M059J (cell line): ENCODE data around the gene PTK6. TPM values are rescaled to one million over a fixed set of nuclear protein-coding genes. Genes with fewer than 3 reads are reported as not detected.
"Not testable (repeated sequence)": the region's sequence is repeated elsewhere in the genome, so short reads cannot be mapped to it uniquely, and the experiment has no call there.

Source experiments
- DNase-seq: peaks from one replicate; pipeline ENCODE4 v3.0.0-alpha.2; 2012; ENCODE audit warnings: low read depth
- total RNA-seq: library from RNA; depleted of rRNA; stranded (reverse); fragments of >200 nt; shearing (Covaris generic); gene quantifications from 2 replicates; pipeline ENCODE4 v1.2.3, GENCODE V29; 2014

Gene PTK6
- total RNA-seq, 1 experiment from 2014 or later: not detected

DNA sequence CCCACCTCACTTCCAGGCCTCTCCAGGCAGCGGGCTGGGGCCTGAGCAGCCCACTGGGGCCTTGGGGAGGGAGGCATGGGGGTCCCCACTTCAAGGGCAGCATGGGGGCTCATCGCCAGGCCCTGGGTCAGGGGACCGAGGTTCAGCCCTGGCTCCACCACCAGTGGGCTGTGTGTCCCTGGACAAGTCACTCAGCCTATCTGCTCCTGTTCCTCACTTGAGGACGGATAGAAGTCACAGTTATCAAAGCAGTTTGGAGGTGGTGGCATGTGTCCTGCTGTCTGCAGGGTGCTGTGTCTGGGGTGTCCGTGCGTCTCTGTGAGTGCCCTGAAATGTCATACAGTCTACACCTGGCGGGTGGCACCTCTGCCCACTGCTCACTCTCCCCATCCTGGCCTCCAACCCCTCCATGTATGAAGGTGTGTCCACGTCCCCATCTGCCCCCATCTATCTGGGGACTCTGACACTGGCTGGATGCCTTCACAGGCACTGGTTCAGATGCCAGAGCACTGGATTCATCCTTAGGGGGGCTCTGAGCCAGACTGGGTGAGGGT is 41.9 kb downstream of the PTK6 start:
- DNase-seq: no peak

DNA sequence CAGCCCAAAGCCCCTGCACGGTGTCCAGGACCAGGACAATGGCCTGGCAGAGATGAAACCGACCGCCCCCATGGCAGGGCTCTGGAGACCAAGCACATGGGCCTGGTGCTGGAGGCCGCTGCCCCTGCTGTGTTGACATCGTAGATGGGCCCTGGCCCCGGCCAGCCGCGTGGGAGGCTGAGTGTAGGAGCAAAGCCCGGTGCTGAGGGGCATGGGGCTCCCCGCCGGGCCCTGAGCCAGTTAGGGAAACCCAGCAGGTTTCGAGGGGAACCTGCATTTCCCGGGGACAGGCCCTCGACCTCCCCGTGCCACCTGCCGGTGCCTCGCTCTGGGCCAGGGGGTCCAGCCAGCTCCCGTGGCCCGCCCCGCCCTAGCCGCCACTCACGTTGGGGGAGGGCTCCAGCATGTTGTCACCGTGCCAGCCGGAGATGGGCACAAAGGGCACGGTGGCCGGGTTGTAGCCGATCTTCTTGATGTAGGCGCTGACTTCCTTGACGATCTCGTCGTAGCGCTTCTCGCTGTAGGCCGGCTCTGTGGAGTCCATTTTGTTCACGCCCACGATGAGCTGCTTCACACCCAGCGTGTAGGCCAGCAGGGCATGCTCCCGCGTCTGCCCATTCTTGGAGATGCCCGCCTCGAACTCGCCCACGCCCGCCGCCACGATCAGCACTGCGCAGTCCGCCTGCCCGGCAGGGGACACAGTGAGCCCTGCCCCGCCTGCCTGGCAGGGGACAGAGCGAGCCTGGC is 42.6 kb downstream of the PTK6 start:
- DNase-seq: no peak

DNA sequence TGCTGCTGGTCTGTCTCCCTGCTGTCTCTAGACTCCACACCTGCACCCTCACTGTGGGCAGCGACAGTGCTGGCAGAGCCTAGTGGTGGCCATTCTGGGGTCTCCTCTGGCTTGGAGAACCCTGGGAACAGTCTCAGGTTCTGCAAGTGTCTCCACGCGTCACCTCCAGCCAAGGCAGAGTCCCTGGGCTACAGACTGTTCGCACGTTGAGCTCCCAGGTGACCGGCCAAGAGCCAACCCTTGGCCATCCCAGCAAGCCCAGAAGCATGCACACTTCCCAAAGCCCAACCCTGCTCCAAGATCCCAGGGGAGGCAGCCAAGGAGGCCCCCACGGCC is 43.1 kb downstream of the PTK6 start:
- DNase-seq: no peak

DNA sequence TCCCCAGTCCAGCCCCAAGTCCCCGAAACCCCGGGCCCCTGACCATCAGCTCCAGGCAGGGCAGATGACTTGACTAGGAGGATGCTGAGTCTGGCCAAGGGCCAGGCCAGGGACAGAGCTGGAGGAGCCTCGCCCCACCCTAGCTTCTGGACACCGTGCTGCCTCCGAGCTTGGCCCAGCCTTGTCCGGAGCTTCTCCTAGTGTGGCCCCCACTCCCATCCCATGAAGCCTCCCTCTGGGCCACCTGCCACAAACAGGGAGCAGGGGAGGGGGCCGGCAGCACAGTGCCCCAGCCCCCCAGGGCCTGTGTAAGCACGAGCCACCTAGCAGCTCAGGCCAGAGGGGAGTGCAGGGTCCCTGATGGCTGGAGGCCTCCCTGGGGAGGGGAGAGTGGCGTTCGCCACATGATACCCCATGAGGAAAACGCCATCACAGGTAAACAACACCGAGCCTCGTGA is 43.6 kb downstream of the PTK6 start:
- no peak for DNase-seq

DNA sequence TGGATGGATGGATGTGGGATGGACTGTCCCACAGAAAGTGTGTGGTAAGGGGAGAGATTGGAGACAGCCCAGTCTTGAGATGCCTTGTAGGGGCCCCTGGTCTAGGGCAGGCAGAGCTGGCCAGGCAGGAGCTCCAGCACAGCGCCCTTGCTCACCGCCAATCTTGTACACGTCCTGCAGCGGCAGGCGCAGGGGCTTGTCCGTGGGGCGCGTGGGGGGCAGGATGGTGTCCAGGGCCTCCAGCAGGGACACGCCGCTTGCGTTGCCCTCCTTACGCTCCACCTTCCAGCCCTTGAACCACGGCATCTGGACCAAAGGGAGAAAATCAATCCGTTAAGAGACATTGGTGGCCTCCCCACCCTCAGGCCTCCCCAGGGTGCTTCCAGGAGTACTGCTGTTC is 44.2 kb downstream of the PTK6 start:
- DNase-seq: no peak

- DNase-seq: no peak
Observed at GRCh38 chr20:63492518-63492917, 44.7 kb downstream of the PTK6 start.

DNA sequence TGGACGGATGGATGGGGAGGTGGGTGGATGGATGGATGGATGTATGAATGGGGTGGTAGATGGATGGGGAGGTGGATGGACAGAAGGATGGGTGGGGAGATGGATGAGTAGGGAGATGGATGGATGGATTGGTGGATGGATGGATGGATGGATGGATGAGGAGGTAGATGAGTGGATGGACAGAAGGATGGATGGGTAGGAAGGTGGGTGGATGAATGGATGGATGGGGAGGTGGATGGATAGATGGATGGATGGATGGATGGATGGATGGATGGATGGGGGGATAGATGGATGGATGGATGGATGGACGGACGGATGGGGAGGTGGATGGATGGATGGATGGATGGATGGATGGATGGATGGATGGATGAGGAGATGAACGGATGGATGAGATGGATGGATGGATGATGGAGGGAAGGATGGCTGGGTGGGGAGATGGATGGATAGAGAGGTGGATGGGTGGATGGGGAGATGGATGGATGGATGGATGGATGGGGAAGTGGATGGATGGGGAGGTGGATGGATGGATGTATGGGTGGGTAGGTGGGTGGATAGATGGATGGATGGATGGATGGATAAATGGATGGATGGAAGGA is 45.4 kb downstream of the PTK6 start:
- no peak for DNase-seq

- DNase-seq: no peak
Observed at GRCh38 chr20:63491078-63491477, 46.1 kb downstream of the PTK6 start.

- DNase-seq: no peak
Observed at GRCh38 chr20:63490416-63490815, 46.8 kb downstream of the PTK6 start.

DNA sequence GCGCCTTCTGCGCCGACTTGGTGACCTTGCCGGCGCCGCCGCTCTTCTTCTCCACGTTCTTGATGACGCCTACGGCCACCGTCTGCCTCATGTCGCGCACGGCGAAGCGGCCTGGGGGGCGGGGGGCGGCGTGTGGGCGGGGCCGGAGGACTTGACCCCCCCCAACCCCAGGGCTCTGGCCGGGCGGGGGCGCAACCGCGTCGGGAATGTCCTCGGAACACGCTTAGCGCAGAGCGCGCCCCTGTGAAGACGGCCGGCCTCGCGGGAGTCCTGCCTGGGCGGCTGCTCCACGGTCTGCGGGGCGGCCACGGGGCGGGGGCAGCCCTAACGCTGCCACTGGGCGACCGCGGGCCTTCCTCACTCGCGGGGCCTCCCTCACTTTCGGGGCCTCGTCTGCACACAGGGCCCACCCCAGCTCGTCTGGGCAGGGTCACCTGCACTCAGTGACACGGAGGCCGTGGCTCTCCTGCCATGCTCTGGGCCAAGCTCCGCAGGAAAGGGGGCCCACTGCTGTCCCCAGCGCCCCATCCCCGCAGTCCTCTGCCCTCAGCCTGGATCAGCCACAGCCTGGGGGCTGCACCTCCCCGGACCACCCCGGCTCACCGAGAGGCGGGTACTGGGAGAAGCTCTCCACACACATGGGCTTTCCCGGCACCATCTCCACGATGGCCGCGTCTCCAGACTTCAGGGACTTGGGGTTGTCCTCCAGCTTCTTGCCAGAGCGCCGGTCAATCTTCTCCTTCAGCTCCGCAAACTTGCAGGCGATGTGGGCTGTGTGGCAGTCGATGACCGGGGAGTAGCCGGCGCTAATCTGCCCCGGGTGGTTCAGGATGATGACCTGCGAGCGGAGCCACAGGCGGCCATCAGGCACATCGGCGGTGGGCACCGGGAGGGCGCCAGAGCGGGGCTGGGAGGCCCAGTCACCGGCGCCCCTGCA is 48.6 kb downstream of the PTK6 start:
- no peak for DNase-seq

- DNase-seq: no peak
Observed at GRCh38 chr20:63487781-63488241, 49.4 kb downstream of the PTK6 start.

GRCh38 chr20:63487116-63487764 is 49.9 kb downstream of the PTK6 start:
- DNase-seq: no peak

DNA sequence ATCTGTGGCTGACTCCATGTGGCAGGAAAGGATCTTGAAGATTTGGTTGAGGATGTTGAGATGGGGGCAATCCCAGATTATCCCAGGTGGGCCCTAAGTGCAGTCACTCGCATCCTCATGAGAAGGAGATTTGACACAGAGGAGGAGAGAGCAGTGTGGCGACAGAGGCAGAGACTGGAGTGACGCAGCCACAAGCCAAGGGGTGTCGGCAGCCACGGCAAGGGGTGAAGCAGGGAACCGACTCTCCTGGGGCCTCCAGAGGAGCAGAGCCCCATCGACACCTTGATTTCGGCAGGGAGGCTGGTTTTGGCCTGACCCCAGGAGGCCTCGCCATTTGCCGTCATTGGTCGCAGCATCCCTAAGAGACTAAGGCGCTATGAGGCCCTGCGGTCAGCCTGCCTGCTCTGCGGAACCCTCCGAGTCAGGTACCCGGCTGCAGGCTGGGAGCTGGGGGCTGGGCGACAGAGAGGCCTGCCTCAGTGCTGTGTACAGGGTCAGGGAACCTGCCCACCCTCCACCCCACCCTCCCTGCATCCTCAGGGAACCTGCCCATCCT is 50.8 kb downstream of the PTK6 start:
- no peak for DNase-seq

DNA sequence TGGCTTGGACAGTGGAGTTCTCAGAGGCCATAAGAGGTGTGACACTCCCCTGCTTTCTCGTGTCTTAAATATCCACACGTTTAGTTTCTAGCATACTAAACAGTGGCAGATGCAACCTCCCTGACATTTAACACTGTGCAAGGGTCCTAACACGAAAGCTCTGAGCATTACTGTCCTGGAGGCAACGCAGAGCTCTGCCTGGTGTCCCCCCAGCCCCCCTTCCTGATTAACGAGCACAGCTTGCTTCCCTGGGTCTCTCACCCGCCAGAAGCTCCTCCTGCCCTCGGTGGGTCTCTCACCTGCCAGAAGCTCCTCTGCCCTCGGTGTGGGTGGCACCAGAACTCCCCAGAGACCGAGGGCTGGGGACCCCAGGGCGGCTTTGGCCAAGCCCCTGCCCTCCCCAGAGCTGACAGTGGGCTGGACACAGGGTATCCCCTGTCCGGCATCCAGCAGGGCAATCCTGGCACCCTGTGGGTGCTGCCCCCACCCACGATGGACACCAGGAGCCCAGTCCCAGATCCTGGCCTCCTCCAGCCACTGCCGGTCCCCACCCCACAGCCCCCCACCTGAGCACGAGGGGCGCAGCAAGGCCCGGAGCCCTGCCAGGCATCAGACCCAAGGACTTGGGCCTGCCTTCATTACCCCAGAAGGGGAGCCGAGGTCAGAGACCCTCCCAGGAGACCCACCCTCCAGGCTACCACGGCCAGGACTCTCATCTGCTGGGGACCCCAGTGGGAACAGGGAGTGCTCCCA is 52.3 kb downstream of the PTK6 start:
- DNase-seq: no peak

DNA sequence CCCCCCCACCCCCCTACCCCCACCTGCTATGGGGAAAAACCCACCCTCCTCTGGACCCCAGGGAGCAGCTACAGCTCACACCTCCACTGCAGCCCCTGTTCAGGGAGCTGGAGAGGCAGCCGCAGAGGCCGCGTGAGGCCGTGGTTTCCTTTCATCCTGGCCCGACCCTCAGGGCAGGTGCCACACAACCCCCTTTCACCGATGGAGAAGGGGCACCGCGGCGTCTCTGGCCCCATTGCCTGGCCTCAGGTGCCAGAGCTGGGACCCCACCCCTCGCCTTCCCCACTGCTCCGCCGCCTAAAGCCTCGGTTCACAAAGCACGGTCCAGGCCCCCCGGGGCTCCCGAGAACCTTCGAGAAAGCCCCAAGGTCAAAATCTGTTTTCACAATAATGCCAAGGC is 52.9 kb downstream of the PTK6 start:
- DNase-seq: no peak

DNA sequence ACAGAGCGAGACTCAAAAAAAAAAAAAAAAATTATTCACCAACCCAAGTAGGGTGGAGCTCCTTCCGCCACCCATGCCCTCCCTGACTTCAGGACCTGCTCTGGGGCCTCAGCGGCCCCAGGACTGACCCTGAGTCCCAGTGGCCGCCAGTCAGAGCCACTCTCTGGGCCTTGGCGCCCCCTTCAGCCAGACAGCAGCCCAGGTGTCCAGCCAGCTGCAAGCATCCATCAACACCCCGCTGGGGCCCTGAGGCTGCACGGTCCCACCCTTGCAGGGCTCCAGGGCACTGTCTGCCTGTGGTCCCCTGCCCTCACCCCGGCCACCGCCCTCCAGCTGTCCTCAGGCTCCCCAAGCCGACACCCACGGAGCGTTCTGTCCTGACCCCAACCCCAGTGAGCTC is 53.3 kb downstream of the PTK6 start:
- DNase-seq: no peak

DNA sequence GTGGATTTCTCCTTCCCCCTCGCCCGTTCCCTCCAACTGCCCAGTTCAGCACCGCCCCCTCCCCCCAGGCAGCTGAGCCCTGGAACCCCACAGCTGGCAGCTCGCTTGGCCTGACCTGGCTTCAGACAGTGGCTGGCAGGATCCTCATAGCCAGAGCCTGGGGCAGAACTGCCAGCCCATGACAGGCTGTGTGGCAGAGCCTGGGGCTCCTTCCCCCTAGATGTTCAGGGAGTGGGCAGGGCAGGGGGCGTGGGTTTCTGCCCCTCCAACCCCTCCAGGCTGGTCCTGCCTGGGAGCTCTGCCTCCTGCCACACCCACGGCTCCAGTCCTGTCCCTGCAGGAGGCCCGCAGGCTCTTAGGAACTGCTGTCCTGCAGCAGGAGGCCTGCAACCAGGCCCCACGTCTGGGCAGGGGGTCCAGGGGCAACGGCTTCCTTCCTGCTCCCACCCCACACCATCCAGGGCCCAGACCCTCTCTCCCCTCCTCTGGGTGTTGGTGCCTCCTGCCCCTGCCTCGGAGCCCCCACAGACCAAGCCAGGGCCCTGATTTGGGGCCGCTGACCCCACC is 55.1 kb downstream of the PTK6 start:
- no peak for DNase-seq

GRCh38 chr20:63481503-63481902 is 55.7 kb downstream of the PTK6 start:
- DNase-seq: no peak

- DNase-seq: not testable (repeated sequence)
Observed at GRCh38 chr20:63479695-63480419, 57.3 kb downstream of the PTK6 start.
